Progenitor cell of endocrine pancreas (in vitro differentiated cells): Measurements from ENCODE around the gene LRRC8E. TPM values are rescaled to one million over a fixed set of nuclear protein-coding genes. Genes with fewer than 3 reads are reported as not detected.

Experiments used
- DNase-seq: peaks from one replicate; pipeline ENCODE4 v3.0.0; 2021; ENCODE audit warnings: low spot score; ENCODE audit not compliant: unreplicated experiment
- H3K27ac Mint-ChIP-seq: 2 replicates; pipeline ENCODE4 v1.8.0; 2021; ENCODE audit warnings: mild to moderate bottlenecking, moderate library complexity, mixed read lengths
- H3K27me3 Mint-ChIP-seq: 2 replicates; pipeline ENCODE4 v1.8.0; 2021; ENCODE audit warnings: mixed read lengths
- H3K36me3 Mint-ChIP-seq: 2 replicates; pipeline ENCODE4 v1.8.0; 2022; ENCODE audit warnings: mixed read lengths; ENCODE audit not compliant: insufficient read depth
- H3K4me1 Mint-ChIP-seq: 2 replicates; pipeline ENCODE4 v1.8.0; 2021; ENCODE audit warnings: low read depth, mixed read lengths
- H3K4me3 Mint-ChIP-seq: 2 replicates; pipeline ENCODE4 v1.8.0; 2021; ENCODE audit warnings: low read depth, mild to moderate bottlenecking, moderate library complexity, mixed read lengths
- H3K9me3 Mint-ChIP-seq: 2 replicates; pipeline ENCODE4 v1.8.0; 2021; ENCODE audit warnings: low read depth, mixed read lengths
- total RNA-seq: library from RNA; stranded (reverse); gene quantifications from 2 replicates; pipeline ENCODE4 v1.2.1, GENCODE V29; 2021
- TF ChIP-seq, protein P1 (sequence below): fragments of 200-600 bp; sonication (generic); IDR thresholded peaks from one replicate; pipeline ENCODE4 v1.5.0; 2021; ENCODE audit warnings: antibody characterized with exemption, mild to moderate bottlenecking; ENCODE audit not compliant: unreplicated experiment

The LRRC8E gene
- total RNA-seq, 1 donor from 2014 or later: 3.6 TPM

DNA sequence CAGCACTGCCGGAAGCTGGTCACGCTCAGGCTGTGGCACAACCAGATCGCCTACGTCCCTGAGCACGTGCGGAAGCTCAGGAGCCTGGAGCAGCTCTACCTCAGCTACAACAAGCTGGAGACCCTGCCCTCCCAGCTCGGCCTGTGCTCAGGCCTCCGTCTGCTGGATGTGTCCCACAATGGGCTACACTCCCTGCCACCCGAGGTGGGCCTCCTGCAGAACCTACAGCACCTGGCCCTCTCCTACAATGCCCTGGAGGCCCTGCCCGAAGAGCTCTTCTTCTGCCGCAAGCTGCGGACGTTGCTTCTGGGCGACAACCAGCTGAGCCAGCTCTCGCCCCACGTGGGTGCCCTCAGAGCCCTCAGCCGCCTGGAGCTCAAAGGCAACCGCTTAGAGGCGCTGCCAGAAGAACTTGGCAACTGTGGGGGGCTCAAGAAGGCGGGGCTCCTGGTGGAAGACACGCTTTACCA lies 12.1 kb downstream of the LRRC8E start:
- Mint-ChIP-seq H3K4me1 (peaks cover 16% of the 10 kb centered on the region), H3K27ac (no peak overlapping the region), H3K9me3 (no peaks in the 10 kb centered on the region), H3K27me3 (no peaks in the 10 kb centered on the region), H3K4me3 (no peak overlapping the region), H3K36me3 (no peaks in the 10 kb centered on the region)
- TF ChIP-seq, protein P1, sequence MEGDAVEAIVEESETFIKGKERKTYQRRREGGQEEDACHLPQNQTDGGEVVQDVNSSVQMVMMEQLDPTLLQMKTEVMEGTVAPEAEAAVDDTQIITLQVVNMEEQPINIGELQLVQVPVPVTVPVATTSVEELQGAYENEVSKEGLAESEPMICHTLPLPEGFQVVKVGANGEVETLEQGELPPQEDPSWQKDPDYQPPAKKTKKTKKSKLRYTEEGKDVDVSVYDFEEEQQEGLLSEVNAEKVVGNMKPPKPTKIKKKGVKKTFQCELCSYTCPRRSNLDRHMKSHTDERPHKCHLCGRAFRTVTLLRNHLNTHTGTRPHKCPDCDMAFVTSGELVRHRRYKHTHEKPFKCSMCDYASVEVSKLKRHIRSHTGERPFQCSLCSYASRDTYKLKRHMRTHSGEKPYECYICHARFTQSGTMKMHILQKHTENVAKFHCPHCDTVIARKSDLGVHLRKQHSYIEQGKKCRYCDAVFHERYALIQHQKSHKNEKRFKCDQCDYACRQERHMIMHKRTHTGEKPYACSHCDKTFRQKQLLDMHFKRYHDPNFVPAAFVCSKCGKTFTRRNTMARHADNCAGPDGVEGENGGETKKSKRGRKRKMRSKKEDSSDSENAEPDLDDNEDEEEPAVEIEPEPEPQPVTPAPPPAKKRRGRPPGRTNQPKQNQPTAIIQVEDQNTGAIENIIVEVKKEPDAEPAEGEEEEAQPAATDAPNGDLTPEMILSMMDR: no peak
- DNase-seq: no peak

DNA sequence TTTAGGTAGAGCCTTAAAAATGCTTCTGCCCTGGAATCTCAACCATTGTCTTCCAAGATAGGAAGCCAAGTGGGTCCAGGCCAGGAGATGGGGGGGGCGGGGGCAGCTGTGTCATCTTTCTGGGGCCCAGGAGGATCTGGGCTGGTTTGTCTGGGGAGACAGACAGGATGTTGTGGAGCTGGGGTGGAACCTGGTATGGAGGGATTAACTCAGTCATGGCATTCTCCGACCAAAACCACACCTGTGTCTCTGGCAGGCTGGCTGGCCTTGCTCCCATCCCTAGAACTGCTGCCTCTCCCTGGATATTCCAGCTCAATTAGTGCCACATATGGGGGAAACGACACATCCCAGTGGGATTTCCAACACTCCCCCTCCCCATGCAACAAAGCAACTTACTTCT lies 12.6 kb downstream of the LRRC8E start:
- Mint-ChIP-seq H3K9me3 (no peaks in the 10 kb centered on the region), H3K27me3 (no peaks in the 10 kb centered on the region), H3K27ac (no peak overlapping the region), H3K4me3 (no peak overlapping the region), H3K36me3 (no peaks in the 10 kb centered on the region), H3K4me1 (peaks cover 19% of the 10 kb centered on the region)
- DNase-seq: no peak
- TF ChIP-seq, protein P1: no peak

DNA sequence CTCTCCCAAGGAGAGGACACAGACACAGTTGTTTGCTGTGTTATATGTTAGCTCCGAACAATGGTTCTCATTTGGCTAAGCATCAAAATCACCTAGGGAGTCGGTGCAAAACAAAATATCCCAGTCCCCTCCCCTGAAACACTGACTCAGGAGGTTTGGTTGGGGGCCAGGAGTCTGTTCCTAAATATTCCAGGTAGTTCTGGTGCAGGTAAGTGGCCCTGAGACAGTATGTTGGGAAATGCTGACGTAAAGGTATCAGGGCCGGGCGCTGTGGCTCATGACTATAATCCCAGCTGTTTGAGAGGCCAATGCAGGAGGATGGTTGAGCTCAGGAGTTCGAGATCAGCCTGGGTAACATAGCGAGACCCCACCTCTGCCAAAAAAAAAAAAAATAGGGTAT lies 13.0 kb downstream of the LRRC8E start:
- Mint-ChIP-seq H3K36me3 (no peaks in the 10 kb centered on the region), H3K4me1 (peaks cover 19% of the 10 kb centered on the region), H3K27me3 (no peaks in the 10 kb centered on the region), H3K27ac (no peak overlapping the region), H3K4me3 (no peak overlapping the region), H3K9me3 (no peaks in the 10 kb centered on the region)
- TF ChIP-seq, protein P1: no peak
- DNase-seq: no peak

DNA sequence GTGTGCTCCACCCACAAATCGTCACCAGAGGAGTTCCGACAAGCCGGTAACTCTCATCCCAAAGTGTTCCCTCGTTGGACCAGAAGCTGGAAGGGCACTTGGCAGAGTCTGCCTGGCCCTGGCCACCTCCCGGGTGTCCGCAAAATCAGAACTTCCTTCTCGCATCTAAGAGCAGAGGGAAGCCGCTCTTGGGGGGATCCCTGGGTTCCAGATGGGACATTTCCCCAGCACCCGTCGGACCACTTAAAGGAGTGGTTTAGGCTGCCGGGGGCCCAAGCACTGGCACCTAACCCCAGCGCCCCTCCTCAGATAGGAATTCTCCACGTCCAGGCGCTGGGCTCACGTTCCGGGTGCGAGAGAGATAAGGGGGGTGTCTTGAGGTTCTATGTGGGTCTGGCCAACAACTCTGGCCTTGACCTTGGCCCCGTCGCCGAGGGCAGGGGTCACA lies 14.5 kb downstream of the LRRC8E start:
- no peaks in the 10 kb centered on the region for H3K9me3 Mint-ChIP-seq
- H3K4me3 Mint-ChIP-seq: peak overlapping the region; percentile 75
- DNase-seq: no peak
- no peaks in the 10 kb centered on the region for H3K36me3 Mint-ChIP-seq
- TF ChIP-seq, protein P1: no peak
- peaks cover 19% of the 10 kb centered on the region for H3K4me1 Mint-ChIP-seq
- H3K27me3 Mint-ChIP-seq: no peaks in the 10 kb centered on the region
- peak overlapping the region; percentile 96 for H3K27ac Mint-ChIP-seq

DNA sequence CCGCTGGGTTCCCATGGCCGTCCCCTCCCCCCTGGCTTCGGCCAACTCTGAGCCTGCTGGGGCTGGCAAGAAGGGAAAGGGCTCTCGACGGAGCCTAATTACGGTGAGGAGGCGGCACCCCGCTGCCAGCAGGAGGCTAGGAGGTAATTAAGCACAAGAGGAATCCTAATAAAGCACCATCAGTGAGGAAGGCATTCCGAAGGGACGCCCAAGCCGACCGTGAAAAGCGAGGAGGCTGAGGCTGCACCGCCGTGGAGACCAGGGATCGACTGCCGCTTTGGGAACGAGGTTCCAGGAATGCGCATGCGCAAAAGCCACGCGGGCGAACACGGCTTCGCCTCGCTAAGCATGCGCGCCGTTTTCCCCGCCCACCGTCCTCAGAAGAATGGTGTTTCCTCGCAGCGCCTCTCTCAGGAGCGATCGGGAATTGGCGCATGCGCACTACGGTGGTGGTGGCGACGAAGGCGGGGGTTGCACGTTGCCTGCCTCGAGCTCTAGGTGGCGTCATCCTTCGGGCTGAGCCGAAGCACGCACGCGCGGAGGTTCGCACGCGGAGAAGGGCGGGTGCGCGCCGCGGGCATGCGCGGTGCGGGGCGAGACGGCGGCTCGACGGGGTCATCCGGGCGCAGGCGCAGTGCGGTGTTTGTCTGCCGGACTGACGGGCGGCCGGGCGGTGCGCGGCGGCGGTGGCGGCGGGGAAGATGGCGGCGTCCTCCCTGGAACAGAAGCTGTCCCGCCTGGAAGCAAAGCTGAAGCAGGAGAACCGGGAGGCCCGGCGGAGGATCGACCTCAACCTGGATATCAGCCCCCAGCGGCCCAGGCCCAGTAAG lies 15.1 kb downstream of the LRRC8E start, which contains the start of gene MAP2K7:
TSS of gene MAP2K7 (plus strand) at position 634 of the 830 bp plus-strand sequence. CDS start at position 702, 68 bp downstream.
- peak; percentile 100 for DNase-seq
- Mint-ChIP-seq H3K4me3 (peak within 1 kb of the TSS; percentile 88), H3K36me3 (no peaks in the 10 kb centered on the region), H3K27ac (peak within 1 kb of the TSS; percentile 96), H3K4me1 (peaks cover 19% of the 10 kb centered on the region), H3K9me3 (no peaks in the 10 kb centered on the region), H3K27me3 (no peaks in the 10 kb centered on the region)
- TF ChIP-seq, protein P1: peak; percentile 61
